ENCODE results near the gene ADORA2A. TPM values are rescaled to one million over a fixed set of nuclear protein-coding genes. Genes with fewer than 3 reads are reported as not detected.
"Not testable (repeated sequence)": the region's sequence is repeated elsewhere in the genome, so short reads cannot be mapped to it uniquely, and the experiment has no call there.

ADORA2A gene
- total RNA-seq, 1 donor from 2014 or later: 2.7 TPM

GRCh38 chr22:24485170-24485569, 57.8 kb downstream of the ADORA2A start:
- DNase-seq (ENCODE audit: low read depth in 2 of 2): no peak

- peak in 1 of 2 donors; percentile 44 for DNase-seq (ENCODE audit: low read depth in 2 of 2)
These were observed 58.2 kb downstream of the ADORA2A start for GRCh38 chr22:24485608-24486007.

GRCh38 chr22:24486501-24486921, 59.1 kb downstream of the ADORA2A start:
- DNase-seq (ENCODE audit: low read depth in 2 of 2): peak in 1 of 2 donors; percentile 80

GRCh38 chr22:24489011-24489410, 61.6 kb downstream of the ADORA2A start:
- no peak for DNase-seq (ENCODE audit: low read depth in 2 of 2)

- not testable (repeated sequence) for DNase-seq (ENCODE audit: low read depth in 2 of 2)
These were observed 62.0 kb downstream of the ADORA2A start for GRCh38 chr22:24489434-24489833.

Other genes starting within 250 kb of the ADORA2A start
- gene SUSD2, start 246.1 kb upstream of the ADORA2A start, total RNA-seq: 0.26 and 0.63 TPM in 2 replicates
- gene GGT5, start 182.5 kb upstream of the ADORA2A start, total RNA-seq: 8.5 and 9.2 TPM in 2 replicates
- gene SPECC1L, start 156.8 kb upstream of the ADORA2A start, total RNA-seq: 40.3 and 75.5 TPM in 2 replicates
- under 0.01 TPM in 1 of 2 replicates, not detected in the other for gene UPB1, start 67.7 kb downstream of the ADORA2A start, total RNA-seq
- gene GUCD1, start 127.5 kb downstream of the ADORA2A start, total RNA-seq: 193 and 221 TPM in 2 replicates
- 185 TPM in 2 replicates for gene SNRPD3, start 128.4 kb downstream of the ADORA2A start, total RNA-seq
- gene LRRC75B, start 165.5 kb downstream of the ADORA2A start, total RNA-seq: 2.6 and 4.6 TPM in 2 replicates
- 6.9 and 23.0 TPM in 2 replicates for gene GGT1, start 175.6 kb downstream of the ADORA2A start, total RNA-seq